Measurements from ENCODE around the gene MPZL2. TPM values are rescaled to one million over a fixed set of nuclear protein-coding genes. Genes with fewer than 3 reads are reported as not detected.

The MPZL2 gene
- total RNA-seq, 4 donors from 2014 or later, result 249 to 491 (median 352) TPM

- H3K4me3 ChIP-seq, result no peak overlapping the region
- no peak for TF ChIP-seq POLR2A (IDR thresholded peaks at IDR 0.05)
- TF ChIP-seq, protein P1, sequence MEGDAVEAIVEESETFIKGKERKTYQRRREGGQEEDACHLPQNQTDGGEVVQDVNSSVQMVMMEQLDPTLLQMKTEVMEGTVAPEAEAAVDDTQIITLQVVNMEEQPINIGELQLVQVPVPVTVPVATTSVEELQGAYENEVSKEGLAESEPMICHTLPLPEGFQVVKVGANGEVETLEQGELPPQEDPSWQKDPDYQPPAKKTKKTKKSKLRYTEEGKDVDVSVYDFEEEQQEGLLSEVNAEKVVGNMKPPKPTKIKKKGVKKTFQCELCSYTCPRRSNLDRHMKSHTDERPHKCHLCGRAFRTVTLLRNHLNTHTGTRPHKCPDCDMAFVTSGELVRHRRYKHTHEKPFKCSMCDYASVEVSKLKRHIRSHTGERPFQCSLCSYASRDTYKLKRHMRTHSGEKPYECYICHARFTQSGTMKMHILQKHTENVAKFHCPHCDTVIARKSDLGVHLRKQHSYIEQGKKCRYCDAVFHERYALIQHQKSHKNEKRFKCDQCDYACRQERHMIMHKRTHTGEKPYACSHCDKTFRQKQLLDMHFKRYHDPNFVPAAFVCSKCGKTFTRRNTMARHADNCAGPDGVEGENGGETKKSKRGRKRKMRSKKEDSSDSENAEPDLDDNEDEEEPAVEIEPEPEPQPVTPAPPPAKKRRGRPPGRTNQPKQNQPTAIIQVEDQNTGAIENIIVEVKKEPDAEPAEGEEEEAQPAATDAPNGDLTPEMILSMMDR (IDR thresholded peaks at IDR 0.05), result no peak
- H3K27ac ChIP-seq, result peak overlapping the region in 1 of 4 donors; percentile 18
- no peaks in the 10 kb centered on the region for H3K9me3 ChIP-seq
- intact Hi-C loops (cut with DNase I), result no loop called here
- DNase-seq, result no peak
- 84 to 86% methylated on average over 2 of the region's 2 CpGs for WGBS, 2 donors
- no peaks in the 10 kb centered on the region for H3K36me3 ChIP-seq
- H3K27me3 ChIP-seq, result peaks cover 0 to 11% (median 0%) of the 10 kb centered on the region in 4 donors
- peaks cover 0 to 12% (median 7%) of the 10 kb centered on the region in 3 donors for H3K4me1 ChIP-seq
Observed at GRCh38 chr11:118207079-118207478, 57.0 kb downstream of the MPZL2 start.

- H3K4me3 ChIP-seq, result no peak overlapping the region
- peak overlapping the region in 1 of 4 donors; percentile 18 for H3K27ac ChIP-seq
- peaks cover 0 to 12% (median 7%) of the 10 kb centered on the region in 3 donors for H3K4me1 ChIP-seq
- peaks cover 0 to 11% (median 0%) of the 10 kb centered on the region in 4 donors for H3K27me3 ChIP-seq
- TF ChIP-seq, protein P1 (IDR thresholded peaks at IDR 0.05), result no peak
- TF ChIP-seq POLR2A (IDR thresholded peaks at IDR 0.05), result no peak
- H3K9me3 ChIP-seq, result no peaks in the 10 kb centered on the region
- intact Hi-C loops (cut with DNase I), result no loop called here
- H3K36me3 ChIP-seq, result no peaks in the 10 kb centered on the region
- WGBS, 2 donors, result 20 to 32% methylated on average over 1 of the region's 1 CpG
- no peak for DNase-seq
Observed at GRCh38 chr11:118206391-118207031, 57.6 kb downstream of the MPZL2 start.

- H3K36me3 ChIP-seq, result no peaks in the 10 kb centered on the region
- DNase-seq, result no peak
- intact Hi-C loops (cut with DNase I), result no loop called here
Observed at GRCh38 chr11:118205606-118206378, 58.3 kb downstream of the MPZL2 start.

More at GRCh38 chr11:118205606-118206378, 58.3 kb downstream of the MPZL2 start:
- Histone ChIP-seq H3K9me3 (no peaks in the 10 kb centered on the region), H3K4me1 (peaks cover 0 to 12% (median 7%) of the 10 kb centered on the region in 3 donors), H3K27me3 (peaks cover 0 to 11% (median 0%) of the 10 kb centered on the region in 4 donors), H3K27ac (peak overlapping the region in 2 of 4 donors; percentile 18 to 55), H3K4me3 (no peak overlapping the region)
- no peak for TF ChIP-seq POLR2A (IDR thresholded peaks at IDR 0.05)
- TF ChIP-seq, protein P1 (IDR thresholded peaks at IDR 0.05), result no peak
- 87 to 91% methylated on average over 7 to 9 of the region's 9 CpGs for WGBS, 2 donors

Small RNA genes within 50 kb of the gene (small RNA-seq; reads per million reads assigned to genes)
- 0 reads per million in 4 donors for gene HSPE1P18

Other genes with a start within 250 kb of the MPZL2 start
- 100 to 1,000 TPM; 142 to 197 (median 161) TPM for gene TMPRSS4, start 187.2 kb downstream of the MPZL2 start, total RNA-seq
- not detected for gene SMIM35, start 177.3 kb downstream of the MPZL2 start, total RNA-seq
- 1 to 10 TPM in 3 of 4 donors, under 1 TPM in 1; 0.87 to 4.2 (median 1.3) TPM for gene SCN4B, start 111.5 kb downstream of the MPZL2 start, total RNA-seq
- gene SCN2B, start 87.7 kb downstream of the MPZL2 start, total RNA-seq, result 1 to 10 TPM in 1 of 4 donors, under 1 TPM in 1, not detected in 2; 0.38 to 1.1 TPM
- gene JAML, start 39.3 kb downstream of the MPZL2 start, total RNA-seq, result 10 to 100 TPM in 2 of 4 donors, 1 to 10 TPM in 2; 2.2 to 17.9 (median 9.5) TPM
- 10 to 100 TPM; 17.4 to 44.4 (median 32.4) TPM for gene MPZL3, start 11.9 kb downstream of the MPZL2 start, total RNA-seq
- gene CD3E, start 40.4 kb upstream of the MPZL2 start, total RNA-seq, result 1 to 10 TPM; 1.9 to 7.8 (median 3.1) TPM
- 10 to 100 TPM in 1 of 4 donors, 1 to 10 TPM in 3; 5.7 to 11.8 (median 7.2) TPM for gene CD3D, start 78.4 kb upstream of the MPZL2 start, total RNA-seq
- 1 to 10 TPM in 3 of 4 donors, under 1 TPM in 1; 0.85 to 4.0 (median 1.4) TPM for gene CD3G, start 80.0 kb upstream of the MPZL2 start, total RNA-seq
- 10 to 100 TPM; 21.9 to 36.0 (median 33.2) TPM for gene UBE4A, start 95.3 kb upstream of the MPZL2 start, total RNA-seq
- gene ATP5MG, start 137.3 kb upstream of the MPZL2 start, total RNA-seq, result 10 to 100 TPM; 44.2 to 65.0 (median 48.8) TPM
- gene KMT2A, start 172.2 kb upstream of the MPZL2 start, total RNA-seq, result 10 to 100 TPM; 22.0 to 54.0 (median 29.0) TPM

Data from esophagus squamous epithelium (tissue), 5 donors.